ENCODE data around the gene DHX8.
"Not testable (repeated sequence)": the region's sequence is repeated elsewhere in the genome, so short reads cannot be mapped to it uniquely, and the experiment has no call there.

DHX8 gene

GRCh38 chr17:43453331-43453812, 30.4 kb upstream of the DHX8 start:
- no peak overlapping the region for H3K4me3 ChIP-seq (ENCODE audit: low read length)
- TF ChIP-seq ZNF274 (IDR thresholded peaks at IDR 0.05; ENCODE audit: low read depth, low read length) = no peak

DNA sequence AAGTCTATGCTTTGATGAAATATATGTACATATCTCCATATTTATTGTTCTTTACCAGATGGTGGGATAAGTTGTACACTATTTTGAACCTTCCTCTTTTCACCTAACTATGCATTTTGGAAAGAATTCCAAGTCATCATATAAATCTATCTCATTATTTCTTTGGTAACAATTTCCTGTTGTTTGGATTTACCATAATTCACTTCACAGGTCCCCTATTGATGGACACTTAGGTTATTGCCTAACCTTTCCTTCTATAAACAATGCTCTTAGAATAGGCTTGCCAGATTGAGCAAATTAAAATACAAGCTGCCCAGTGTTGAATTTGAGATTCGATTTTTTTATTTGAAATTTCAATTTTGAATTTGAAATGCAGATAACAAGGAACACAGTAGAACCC, 28.9 kb upstream of the DHX8 start:
- no peak overlapping the region for H3K4me3 ChIP-seq (ENCODE audit: low read length)
- TF ChIP-seq ZNF274 (IDR thresholded peaks at IDR 0.05; ENCODE audit: low read depth, low read length) = no peak

GRCh38 chr17:43456029-43456428, 27.7 kb upstream of the DHX8 start:
- no peak for TF ChIP-seq ZNF274 (IDR thresholded peaks at IDR 0.05; ENCODE audit: low read depth, low read length)

GRCh38 chr17:43456661-43457361, 27.0 kb upstream of the DHX8 start:
- no peak overlapping the region for H3K4me3 ChIP-seq (ENCODE audit: low read length)
- no peak for TF ChIP-seq ZNF274 (IDR thresholded peaks at IDR 0.05; ENCODE audit: low read depth, low read length)

More at GRCh38 chr17:43456029-43456428, 27.7 kb upstream of the DHX8 start:
- H3K4me3 ChIP-seq (ENCODE audit: low read length) = no peak overlapping the region

DNA sequence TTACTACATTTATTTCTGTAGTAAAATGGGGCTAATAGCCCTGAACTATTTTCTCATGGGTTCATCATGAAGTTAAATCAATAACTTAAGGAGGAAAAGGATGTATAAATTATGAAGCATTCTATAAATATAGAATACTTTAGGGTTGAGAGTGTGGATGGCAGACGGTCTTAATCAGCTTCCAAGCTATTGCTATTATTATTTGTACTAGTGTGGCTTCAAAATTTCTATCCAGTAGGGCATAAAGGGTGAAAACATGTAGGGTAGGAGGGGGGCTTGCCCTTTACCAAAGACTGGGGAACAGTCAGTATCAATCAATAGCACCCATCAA, 26.4 kb upstream of the DHX8 start:
- no peak overlapping the region for H3K4me3 ChIP-seq (ENCODE audit: low read length)
- no peak for TF ChIP-seq ZNF274 (IDR thresholded peaks at IDR 0.05; ENCODE audit: low read depth, low read length)

GRCh38 chr17:43459878-43460277, 23.9 kb upstream of the DHX8 start:
- H3K4me3 ChIP-seq (ENCODE audit: low read length) = not testable (repeated sequence)

DNA sequence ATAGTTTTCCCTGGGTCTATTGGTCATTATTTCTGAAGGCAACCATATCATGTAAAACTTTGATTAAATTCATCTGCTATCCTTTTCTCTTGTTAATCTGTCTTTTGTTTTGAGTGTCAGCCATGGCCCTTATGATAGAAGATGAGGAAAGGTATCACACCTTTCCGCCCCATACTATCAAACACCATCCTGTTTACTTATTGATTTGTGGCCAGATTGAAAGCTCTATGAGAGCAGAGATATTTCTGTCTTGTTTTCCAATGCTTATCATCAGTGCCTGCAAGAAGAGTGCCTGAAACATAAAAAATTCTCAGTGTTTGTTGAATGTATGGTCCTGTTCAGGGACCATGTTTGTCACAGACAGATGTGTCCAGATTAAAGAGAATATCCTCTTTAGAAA, 22.6 kb upstream of the DHX8 start:
- TF ChIP-seq ZNF274 (IDR thresholded peaks at IDR 0.05; ENCODE audit: low read depth, low read length) = no peak
- H3K4me3 ChIP-seq (ENCODE audit: low read length) = no peak overlapping the region

- not testable (repeated sequence) for H3K4me3 ChIP-seq (ENCODE audit: low read length)
Measured at GRCh38 chr17:43462569-43462968, 21.2 kb upstream of the DHX8 start.

GRCh38 chr17:43463241-43463640, 20.5 kb upstream of the DHX8 start:
- no peak overlapping the region for H3K4me3 ChIP-seq (ENCODE audit: low read length)
- no peak for TF ChIP-seq ZNF274 (IDR thresholded peaks at IDR 0.05; ENCODE audit: low read depth, low read length)

- no peak overlapping the region for H3K4me3 ChIP-seq (ENCODE audit: low read length)
- TF ChIP-seq ZNF274 (IDR thresholded peaks at IDR 0.05; ENCODE audit: low read depth, low read length) = no peak
Measured at GRCh38 chr17:43464046-43464445, 19.7 kb upstream of the DHX8 start.

DNA sequence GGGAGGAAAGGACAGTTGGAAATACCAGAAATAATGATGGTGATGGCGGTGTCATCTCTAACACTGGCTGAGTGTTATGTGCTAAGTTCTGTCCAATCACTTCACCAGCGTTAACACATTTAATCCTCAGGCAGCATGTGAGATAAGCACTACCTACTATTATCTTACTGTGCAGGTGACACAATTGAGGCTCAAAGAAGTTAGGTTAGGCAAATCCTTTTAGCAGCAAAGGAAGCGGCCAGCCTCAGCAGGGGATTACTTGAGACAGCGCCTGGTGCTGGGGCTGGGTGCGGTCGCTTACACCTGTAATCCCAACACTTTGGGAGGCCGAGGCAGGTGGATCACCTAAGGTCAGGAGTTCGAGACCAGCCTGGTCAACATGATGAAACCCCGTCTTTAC, 18.7 kb upstream of the DHX8 start:
- no peak for TF ChIP-seq ZNF274 (IDR thresholded peaks at IDR 0.05; ENCODE audit: low read depth, low read length)
- H3K4me3 ChIP-seq (ENCODE audit: low read length) = no peak overlapping the region

GRCh38 chr17:43467981-43468581, 15.7 kb upstream of the DHX8 start:
- no peak overlapping the region for H3K4me3 ChIP-seq (ENCODE audit: low read length)
- no peak for TF ChIP-seq ZNF274 (IDR thresholded peaks at IDR 0.05; ENCODE audit: low read depth, low read length)

DNA sequence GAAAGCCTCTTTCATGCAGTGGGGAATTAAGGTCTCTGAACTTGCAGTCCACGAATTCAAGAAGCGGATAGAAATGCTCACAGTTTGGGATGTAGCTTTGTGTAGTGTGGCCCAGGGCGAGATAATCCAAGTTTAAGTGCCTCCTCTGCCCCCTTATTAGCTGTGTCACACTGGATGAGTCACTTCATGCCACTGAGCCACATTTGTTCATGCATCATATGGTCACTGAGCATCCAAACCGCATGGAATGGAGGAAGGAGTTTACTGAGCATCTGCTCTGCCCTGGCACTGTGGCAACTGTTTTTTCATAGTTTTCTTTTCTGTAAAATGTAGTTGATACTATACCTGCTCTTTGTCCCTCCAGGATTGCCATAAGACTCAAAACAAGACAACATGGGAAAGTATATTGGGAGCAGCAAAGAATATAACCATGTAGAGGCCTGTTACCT, 15.1 kb upstream of the DHX8 start:
- TF ChIP-seq ZNF274 (IDR thresholded peaks at IDR 0.05; ENCODE audit: low read depth, low read length) = no peak
- H3K4me3 ChIP-seq (ENCODE audit: low read length) = no peak overlapping the region

DNA sequence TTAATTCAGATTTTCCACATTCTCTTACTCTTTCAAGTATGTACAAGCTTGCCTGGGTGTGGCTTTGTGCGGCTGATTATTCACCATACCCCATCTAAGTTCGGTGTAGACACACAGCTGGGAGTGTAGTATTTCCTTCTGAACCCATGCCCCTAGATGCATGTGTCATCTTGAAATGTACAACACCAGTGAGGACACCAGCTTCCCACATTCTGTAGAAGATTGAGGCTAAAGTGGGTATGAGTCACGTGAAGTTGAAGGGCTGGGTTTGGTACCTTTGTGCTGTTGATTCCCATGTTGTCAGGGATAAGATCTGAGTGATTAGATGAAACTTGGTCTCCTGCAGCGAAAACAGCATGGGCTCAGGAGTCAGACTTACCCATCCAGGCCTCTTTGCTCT, 14.6 kb upstream of the DHX8 start:
- no peak overlapping the region for H3K4me3 ChIP-seq (ENCODE audit: low read length)
- no peak for TF ChIP-seq ZNF274 (IDR thresholded peaks at IDR 0.05; ENCODE audit: low read depth, low read length)

- no peak for TF ChIP-seq ZNF274 (IDR thresholded peaks at IDR 0.05; ENCODE audit: low read depth, low read length)
- no peak overlapping the region for H3K4me3 ChIP-seq (ENCODE audit: low read length)
Measured at GRCh38 chr17:43471585-43472160, 12.1 kb upstream of the DHX8 start.
